Activated T-cell treated with anti-CD3 and anti-CD28 coated beads for 4 hours (primary cell): Measurements from ENCODE around the gene CSAD.
"Not testable (repeated sequence)": the region's sequence is repeated elsewhere in the genome, so short reads cannot be mapped to it uniquely, and the experiment has no call there.

Experiments used
- DNase-seq: peaks from one replicate; pipeline ENCODE4 v3.0.0-alpha.2; 2020

CSAD gene

GRCh38 chr12:53128780-53129569, 51.8 kb downstream of the CSAD start:
- no peak for DNase-seq

- DNase-seq = no peak
Observed at GRCh38 chr12:53127169-53127568, 53.6 kb downstream of the CSAD start.

- no peak for DNase-seq
Observed at GRCh38 chr12:53124352-53124723, 56.4 kb downstream of the CSAD start.

- no peak for DNase-seq
Observed at GRCh38 chr12:53123578-53124351, 57.0 kb downstream of the CSAD start.

- no peak for DNase-seq
Observed at GRCh38 chr12:53122961-53123468, 57.7 kb downstream of the CSAD start.

DNA sequence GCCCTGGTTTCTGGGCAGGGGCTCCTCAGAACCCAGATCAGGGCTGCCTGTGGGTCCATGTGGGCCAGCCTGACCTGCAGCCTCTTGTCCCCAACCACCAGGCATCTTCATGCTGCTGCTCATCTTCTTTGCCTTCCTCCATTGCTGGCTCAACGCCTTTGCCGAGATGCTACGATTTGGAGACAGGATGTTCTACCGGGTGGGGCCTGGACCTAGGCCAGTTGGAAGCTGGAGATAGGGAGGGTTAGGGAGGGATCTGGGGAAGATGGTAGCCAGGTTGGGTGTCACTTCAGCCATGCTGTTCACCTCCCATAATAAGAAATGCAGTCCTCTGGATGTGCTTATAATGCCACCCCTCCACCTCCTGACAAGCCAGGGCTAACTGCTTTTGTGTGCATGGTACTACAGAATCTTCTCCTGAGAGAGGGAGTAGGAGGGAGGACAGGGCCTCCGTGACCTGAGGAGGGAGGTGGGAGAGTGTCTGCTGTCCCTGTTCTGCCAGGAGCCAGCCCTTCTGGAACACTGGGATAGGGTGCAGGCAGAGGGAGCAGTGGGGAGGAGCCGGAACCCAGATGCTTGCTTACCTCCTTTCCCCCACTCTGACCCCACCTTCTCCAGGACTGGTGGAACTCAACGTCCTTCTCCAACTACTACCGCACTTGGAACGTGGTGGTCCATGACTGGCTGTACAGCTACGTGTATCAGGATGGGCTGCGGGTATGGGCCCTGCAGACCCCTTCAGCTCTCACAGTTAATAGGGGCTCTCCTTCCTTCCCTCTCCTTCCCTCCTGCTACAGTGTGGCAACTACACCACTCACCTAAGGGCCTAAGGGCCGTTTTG, 59.8 kb downstream of the CSAD start:
- DNase-seq = no peak

DNA sequence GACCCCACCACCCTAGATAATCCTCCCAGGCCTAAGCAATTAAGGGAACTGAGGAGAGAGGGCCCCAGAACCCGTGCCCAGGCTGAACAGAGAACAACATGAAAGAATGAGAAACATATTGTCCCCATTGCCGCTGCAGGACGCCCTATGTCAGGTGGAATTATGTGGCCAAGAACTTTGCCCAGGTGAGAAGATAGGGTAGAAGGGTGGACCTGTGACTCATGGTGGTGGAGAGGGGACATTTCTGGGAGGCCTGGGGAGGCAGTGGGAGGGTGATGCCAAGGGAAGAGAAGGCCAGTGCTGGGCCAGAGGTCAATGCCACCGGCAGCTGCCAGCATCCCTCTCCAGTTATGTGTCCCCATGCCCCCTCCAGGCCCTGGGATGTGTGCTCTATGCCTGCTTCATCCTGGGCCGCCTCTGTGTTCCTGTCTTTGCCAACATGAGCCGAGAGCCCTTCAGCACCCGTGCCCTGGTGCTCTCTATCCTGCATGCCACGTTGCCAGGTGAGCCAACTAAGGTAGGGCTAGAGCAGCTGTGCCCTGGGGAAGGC, 61.9 kb downstream of the CSAD start:
- no peak for DNase-seq

DNA sequence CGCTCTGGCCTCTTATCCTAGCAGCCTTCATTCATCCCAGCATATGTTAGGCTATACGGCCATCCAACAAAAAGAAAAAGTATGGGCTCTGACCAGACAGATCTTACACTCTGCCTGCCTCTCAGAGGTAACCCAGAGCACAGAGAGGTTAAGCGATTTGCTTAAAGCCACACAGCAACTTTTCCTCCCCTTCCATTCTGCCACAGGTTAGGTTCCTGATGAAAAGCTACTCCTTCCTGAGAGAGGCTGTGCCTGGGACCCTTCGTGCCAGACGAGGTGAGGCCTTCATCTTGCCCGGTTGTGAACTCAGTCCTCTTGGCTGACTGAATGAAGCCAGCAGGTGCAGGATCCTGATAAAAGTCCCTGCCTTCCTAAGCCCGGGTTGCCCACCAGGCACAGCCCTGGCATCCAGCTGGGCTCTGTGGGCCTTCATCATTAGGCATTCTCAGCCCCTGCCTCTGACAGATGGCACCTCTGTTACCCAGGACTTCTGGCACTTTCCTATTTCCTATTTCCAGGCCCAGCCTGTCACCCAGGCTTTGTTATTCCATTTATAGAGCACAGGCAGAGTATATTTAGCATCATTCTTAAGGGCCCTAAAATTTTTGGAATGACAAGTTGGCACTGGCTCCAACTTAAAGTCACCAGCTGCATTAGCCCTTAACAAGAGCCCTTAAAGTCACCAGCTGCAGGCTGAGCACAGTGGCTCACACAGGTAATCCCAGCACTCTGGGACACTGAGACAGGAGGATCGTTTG, 64.7 kb downstream of the CSAD start:
- DNase-seq = no peak

DNA sequence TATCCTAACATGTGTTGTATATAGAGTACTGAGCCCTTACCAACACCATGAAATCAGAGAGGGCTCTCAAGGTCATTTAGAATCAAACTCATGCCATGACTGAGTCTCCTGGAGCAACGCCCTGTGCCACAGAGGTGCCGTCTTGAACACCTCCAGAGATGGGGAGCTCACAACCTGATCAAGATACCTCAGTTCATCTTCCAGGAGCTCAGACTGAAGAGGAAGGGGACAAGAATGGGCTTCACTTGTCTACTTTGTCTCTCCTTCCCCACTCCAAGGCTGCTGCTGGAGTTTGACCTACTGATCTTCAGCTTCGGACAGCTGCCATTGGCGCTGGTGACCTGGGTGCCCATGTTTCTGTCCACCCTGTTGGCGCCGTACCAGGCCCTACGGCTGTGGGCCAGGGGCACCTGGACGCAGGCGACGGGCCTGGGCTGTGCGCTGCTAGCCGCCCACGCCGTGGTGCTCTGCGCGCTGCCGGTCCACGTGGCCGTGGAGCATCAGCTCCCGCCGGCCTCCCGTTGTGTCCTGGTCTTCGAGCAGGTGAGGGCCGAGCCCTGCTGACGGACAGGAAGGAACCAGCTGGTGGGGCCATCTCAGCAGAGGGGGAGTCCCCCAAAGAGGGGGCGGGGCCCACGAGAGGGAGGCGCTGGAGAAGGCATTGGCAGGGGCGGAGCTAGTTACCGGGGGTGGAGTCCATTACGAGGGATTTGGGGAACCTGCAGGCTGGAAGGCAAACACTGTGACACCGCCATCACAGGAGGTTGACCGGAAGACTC, 65.4 kb downstream of the CSAD start:
- DNase-seq = no peak

DNA sequence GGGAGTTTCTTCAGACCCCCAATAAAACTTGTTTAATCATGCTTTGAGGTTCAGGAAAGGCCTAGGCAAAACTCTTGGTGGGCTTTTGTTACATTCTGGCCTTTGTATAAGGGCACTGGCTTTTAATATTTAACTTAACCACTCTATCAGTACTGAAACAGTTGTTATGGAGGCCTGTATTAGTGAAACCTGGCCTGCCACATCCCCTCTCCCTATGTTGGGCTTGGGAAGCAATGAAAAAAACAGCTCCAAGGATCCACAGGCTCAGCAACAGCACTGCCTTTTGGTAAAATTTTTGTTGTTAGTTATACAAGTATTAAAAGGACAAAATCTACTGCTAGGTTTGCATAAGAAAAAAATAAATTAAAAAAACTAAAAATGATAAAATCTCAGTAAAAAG, 66.8 kb downstream of the CSAD start:
- no peak for DNase-seq

DNA sequence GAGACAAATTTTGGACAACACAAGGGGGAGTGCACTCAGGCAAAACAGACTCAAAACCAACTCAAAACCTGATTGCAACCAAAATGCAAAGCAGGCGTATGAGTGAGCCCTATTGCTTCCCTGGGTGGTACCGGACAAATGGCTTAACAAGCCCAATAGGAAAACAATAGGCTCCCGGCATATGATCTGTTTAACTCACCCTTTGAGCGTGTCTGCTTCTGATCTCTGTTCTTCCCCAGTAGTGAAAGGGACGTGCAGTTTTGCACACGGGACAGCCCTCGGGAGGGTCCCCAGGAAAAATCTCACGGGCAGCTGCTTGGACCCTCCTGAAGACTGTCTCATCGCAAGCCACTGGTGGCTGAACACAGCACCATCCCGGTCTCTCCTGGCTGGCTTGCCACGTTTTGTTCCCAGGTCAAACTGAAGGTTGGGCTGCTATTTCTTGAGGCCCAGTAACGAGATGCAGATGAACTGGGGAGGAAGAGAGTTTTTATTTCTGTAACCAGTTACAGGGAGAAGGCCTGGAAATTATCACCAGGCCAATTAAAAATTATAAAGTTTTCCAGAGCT, 67.5 kb downstream of the CSAD start:
- DNase-seq = no peak

DNA sequence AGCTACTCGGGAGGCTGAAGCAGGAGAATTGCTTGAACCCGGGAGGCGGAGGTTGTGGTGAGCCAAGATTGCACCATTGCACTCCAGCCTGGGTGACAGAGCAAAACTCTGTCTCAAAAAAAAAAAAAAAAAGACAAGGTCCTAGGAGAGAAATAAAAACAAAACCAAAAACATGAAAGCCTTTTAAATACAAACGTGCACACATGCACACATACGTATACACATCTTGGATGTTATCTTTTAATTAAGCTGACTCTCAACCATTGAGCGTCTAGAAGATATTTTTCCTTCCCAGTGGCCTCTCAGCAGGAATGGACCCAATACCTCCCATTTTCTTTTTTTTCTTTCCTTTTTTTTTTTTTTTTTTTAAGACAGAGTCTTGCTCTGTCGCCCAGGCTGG, 68.3 kb downstream of the CSAD start:
- DNase-seq = not testable (repeated sequence)
